Effector memory CD8-positive, alpha-beta T cell (primary cell): Measurements from ENCODE around the gene SAA4.
"Not testable (repeated sequence)": the region's sequence is repeated elsewhere in the genome, so short reads cannot be mapped to it uniquely, and the experiment has no call there.

Experiments used
- ATAC-seq: fragments of 150-1000 bp; cut with Tn5 transposase; replicated peaks from 2 replicates; pipeline ENCODE4 v1.10.0; 2021; ENCODE audit warnings: mild to moderate bottlenecking, moderate library complexity
- DNase-seq, 3 experiments: peaks; one replicate each; pipeline ENCODE4 v3.0.0; 2021
- H3K27ac Mint-ChIP-seq, 2 donors: one replicate each; pipeline ENCODE4 v1.8.0; 2022; ENCODE audit warnings: mild to moderate bottlenecking in 2 of 2, mixed read lengths in 2 of 2, moderate library complexity in 2 of 2
- H3K27me3 Mint-ChIP-seq, 2 donors: one replicate each; pipeline ENCODE4 v1.8.0; 2022; ENCODE audit warnings: mixed read lengths in 2 of 2
- H3K36me3 Mint-ChIP-seq: one replicate; pipeline ENCODE4 v1.8.0; 2022; ENCODE audit warnings: mild to moderate bottlenecking, moderate library complexity, mixed read lengths; ENCODE audit not compliant: insufficient read depth
- H3K4me1 Mint-ChIP-seq, 2 donors: one replicate each; pipeline ENCODE4 v1.8.0; 2022; ENCODE audit warnings: low read depth in 2 of 2, mixed read lengths in 2 of 2
- H3K4me3 Mint-ChIP-seq, 2 donors: one replicate each; pipeline ENCODE4 v1.8.0; 2022; ENCODE audit warnings: mild to moderate bottlenecking in 2 of 2, mixed read lengths in 2 of 2, moderate library complexity in 2 of 2
- H3K9me3 Mint-ChIP-seq, 2 donors: one replicate each; pipeline ENCODE4 v1.8.0; 2022; ENCODE audit warnings: mixed read lengths in 2 of 2
- total RNA-seq, 9 experiments: gene quantifications; one replicate each; lab custom pipeline; 2026; lab: John Stamatoyannopoulos, UW

The SAA4 gene
- total RNA-seq: 0 reads per million in 9 experiments

DNA sequence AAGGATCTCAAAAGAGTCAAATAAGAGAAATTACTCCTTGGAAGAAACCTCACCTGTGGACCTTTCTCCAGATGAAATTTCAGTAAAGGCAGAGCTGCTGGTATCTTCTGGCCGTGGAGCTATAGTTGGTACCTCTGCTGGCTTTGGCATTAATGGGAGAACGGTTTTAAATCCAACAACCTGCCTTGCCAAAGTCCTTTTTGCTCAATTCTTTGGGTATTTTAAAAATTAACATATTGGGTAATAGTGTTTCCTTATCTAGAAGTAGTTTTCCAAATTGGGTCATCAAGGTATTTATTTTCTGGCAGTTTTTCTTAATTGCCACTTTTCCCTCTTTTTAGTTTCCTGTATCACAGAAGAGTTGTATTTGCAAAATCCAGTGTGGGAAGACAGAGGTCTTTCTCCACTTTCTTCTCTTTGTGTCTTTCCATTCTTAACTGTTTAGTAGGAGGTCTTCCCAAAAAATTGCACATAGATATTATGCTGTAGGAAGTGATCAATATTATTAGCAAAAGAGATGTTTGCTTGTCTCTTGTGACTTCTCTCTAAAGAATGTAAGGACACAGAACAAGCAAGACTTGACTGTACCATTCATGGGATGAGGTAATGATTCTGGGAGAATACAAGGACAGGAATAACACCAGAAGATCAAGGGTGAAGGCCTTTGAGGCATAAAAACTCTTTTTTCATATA lies at the start of gene SAA4:
TSS of gene SAA4 (minus strand) at position 139 of the 693 bp plus-strand sequence. CDS start 876 bp downstream, outside the sequence.
- Mint-ChIP-seq H3K27me3 (peaks cover 36 to 73% of the 10 kb centered on the region in 2 donors), H3K4me3 (no peak within 1 kb of the TSS), H3K4me1 (no peaks in the 10 kb centered on the region), H3K9me3 (no peaks in the 10 kb centered on the region), H3K36me3 (no peaks in the 10 kb centered on the region), H3K27ac (no peak within 1 kb of the TSS)
- no peak for DNase-seq
- ATAC-seq: no peak

DNA sequence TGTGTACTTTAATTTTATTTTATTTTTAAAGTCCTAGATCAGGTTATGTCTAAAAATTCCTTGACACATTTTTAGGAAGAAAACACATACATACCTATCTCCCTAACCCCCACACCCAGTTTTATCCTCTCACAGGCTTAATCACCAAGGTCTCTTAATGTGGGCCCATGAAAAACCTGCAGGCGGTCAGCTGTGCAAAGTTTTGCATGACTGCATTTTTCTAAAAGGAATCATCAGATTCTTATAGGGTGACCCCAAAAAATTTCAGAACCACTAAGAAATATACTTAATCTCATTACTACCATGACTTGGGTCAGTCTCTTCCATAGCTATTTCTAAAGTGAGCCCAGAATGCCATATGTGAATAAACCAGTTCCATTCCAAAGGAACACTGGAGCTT lies 49.2 kb upstream of the SAA4 start:
- no peaks in the 10 kb centered on the region for H3K9me3 Mint-ChIP-seq
- no peak overlapping the region for H3K4me3 Mint-ChIP-seq
- peaks cover 0 to 4% of the 10 kb centered on the region in 2 donors for H3K4me1 Mint-ChIP-seq
- DNase-seq (no peak), ATAC-seq (no peak)
- peaks cover 43% of the 10 kb centered on the region for H3K36me3 Mint-ChIP-seq
- H3K27me3 Mint-ChIP-seq: no peaks in the 10 kb centered on the region
- no peak overlapping the region for H3K27ac Mint-ChIP-seq

DNA sequence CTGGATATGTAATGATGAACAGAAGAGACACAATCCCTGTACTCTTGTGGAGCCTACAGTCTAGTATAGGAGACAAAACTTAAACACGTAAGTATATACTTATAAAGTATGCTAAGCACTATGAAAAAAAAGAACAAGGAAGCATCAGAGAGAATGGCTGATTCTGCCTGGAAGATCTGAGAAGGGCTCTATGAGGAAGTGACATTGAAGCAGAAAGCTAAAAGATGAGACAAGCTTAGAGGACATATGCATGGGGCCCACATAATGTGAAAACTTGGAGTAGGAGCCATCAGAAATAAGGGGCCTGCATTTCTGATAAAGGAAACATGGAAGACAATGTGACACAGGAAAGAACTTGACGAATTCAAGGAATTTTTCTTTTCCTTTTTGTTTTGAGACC lies 46.0 kb upstream of the SAA4 start:
- ATAC-seq (no peak), DNase-seq (no peak)
- Mint-ChIP-seq H3K9me3 (no peaks in the 10 kb centered on the region), H3K4me1 (peaks cover 8 to 16% of the 10 kb centered on the region in 2 donors), H3K4me3 (no peak overlapping the region), H3K36me3 (peaks cover 33% of the 10 kb centered on the region), H3K27ac (peak overlapping the region in 1 of 2 donors; percentile 93), H3K27me3 (no peaks in the 10 kb centered on the region)

DNA sequence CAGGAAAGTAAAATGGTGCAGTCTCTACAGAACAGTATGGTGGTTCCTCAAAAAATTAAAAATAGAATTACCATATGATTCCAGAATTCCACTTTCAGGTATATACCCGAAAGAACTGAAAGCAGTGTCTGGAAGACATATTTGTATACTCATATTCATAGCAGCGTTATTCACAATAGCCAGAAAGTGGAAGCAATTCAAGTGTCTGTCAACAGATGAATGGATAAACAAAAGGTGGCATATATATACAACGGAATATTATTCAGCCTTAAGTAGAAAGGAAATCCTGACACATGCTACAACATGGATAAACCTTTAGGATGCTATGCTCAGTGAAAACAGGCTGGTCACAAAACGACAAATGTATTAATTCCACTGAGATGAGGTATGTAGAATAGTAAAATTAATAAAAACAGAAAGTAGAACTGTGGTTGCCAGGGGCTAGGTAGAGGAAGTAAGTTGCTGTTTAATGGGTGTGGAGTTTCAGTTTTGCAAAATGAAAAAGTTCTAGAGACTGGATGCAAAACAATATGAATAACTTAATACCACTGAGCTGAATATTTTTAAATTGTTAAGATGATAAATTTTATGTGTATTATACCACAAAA lies 43.9 kb upstream of the SAA4 start:
- Mint-ChIP-seq H3K36me3 (peaks cover 22% of the 10 kb centered on the region), H3K27ac (peak overlapping the region; percentile 27 to 93), H3K9me3 (no peaks in the 10 kb centered on the region), H3K27me3 (no peaks in the 10 kb centered on the region), H3K4me1 (peaks cover 8 to 16% of the 10 kb centered on the region in 2 donors), H3K4me3 (peak overlapping the region; percentile 37 to 73)
- DNase-seq: no peak
- peak; percentile 69 for ATAC-seq

DNA sequence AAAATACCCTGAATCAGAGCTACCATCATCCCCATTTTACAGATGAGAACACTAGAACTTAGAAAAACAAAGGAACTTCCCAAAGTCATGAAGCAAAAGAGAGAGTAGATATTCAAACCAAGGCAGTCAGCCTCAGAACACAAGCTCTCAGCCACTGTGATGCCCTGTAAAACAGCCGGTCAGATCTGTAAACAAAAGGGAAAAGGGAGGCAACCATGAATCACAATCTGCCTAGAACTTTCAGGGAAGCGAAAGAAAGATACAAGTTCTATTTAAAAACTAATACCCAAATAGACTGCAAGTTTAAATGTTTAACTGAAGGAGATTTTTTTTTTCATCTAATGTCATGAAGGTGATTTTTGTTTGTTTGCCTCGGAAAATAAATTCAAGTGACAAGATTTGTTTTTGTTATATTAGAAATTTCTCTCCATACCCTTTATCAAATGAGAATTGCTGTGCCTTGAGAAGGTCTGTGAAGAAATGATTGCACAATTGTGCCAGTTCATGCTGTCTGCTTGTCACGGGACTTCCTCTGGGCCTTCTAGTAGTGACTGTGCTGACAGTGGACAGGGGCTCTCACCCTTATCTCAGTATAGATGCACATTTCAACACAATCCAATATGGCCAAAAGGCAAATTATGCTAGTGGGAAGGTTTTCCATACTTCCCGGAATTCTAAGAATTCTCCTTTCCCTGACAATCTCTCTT lies 41.1 kb upstream of the SAA4 start:
- DNase-seq: no peak
- ATAC-seq: no peak
- peak overlapping the region in 1 of 2 donors; percentile 28 for H3K27ac Mint-ChIP-seq
- peaks cover 8 to 16% of the 10 kb centered on the region in 2 donors for H3K4me1 Mint-ChIP-seq
- no peaks in the 10 kb centered on the region for H3K27me3 Mint-ChIP-seq
- H3K4me3 Mint-ChIP-seq: no peak overlapping the region
- peaks cover 7% of the 10 kb centered on the region for H3K36me3 Mint-ChIP-seq
- no peaks in the 10 kb centered on the region for H3K9me3 Mint-ChIP-seq

- ATAC-seq (no peak), DNase-seq (no peak)
- Mint-ChIP-seq H3K36me3 (no peaks in the 10 kb centered on the region), H3K9me3 (no peaks in the 10 kb centered on the region), H3K27me3 (no peaks in the 10 kb centered on the region), H3K4me1 (peaks cover 5 to 6% of the 10 kb centered on the region in 2 donors), H3K27ac (no peak overlapping the region), H3K4me3 (no peak overlapping the region)
Measured at GRCh38 chr11:18271206-18271605, 34.6 kb upstream of the SAA4 start.

DNA sequence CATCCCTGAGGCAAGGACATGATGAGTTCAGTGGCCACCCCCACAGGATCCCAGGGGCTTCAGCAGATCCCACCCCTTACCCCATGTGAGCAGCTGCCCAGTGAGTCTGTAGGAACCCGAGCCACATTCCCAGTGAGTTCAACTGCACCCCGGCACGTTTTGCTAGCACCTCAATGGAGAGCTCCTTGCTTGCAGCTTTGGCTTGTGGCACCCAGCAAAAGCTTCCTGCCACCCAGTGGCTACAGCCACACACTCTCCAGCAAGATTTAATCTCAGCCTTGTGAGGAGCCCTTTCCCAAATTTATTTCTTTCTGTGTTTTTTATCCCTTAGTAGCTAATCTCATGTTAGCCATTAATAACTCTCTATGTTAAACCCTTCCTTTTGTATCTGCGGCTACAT lies 33.5 kb upstream of the SAA4 start:
- Mint-ChIP-seq H3K4me3 (no peak overlapping the region), H3K27me3 (no peaks in the 10 kb centered on the region), H3K4me1 (peaks cover 6 to 8% of the 10 kb centered on the region in 2 donors), H3K36me3 (no peaks in the 10 kb centered on the region), H3K27ac (no peak overlapping the region), H3K9me3 (no peaks in the 10 kb centered on the region)
- no peak for DNase-seq
- no peak for ATAC-seq

- not testable (repeated sequence) for H3K27me3 Mint-ChIP-seq, ATAC-seq, H3K36me3 Mint-ChIP-seq, DNase-seq, H3K27ac Mint-ChIP-seq, H3K4me3 Mint-ChIP-seq, H3K9me3 Mint-ChIP-seq
- peaks cover 6 to 12% of the 10 kb centered on the region in 2 donors for H3K4me1 Mint-ChIP-seq
Measured at GRCh38 chr11:18269252-18269651, 32.6 kb upstream of the SAA4 start.

DNA sequence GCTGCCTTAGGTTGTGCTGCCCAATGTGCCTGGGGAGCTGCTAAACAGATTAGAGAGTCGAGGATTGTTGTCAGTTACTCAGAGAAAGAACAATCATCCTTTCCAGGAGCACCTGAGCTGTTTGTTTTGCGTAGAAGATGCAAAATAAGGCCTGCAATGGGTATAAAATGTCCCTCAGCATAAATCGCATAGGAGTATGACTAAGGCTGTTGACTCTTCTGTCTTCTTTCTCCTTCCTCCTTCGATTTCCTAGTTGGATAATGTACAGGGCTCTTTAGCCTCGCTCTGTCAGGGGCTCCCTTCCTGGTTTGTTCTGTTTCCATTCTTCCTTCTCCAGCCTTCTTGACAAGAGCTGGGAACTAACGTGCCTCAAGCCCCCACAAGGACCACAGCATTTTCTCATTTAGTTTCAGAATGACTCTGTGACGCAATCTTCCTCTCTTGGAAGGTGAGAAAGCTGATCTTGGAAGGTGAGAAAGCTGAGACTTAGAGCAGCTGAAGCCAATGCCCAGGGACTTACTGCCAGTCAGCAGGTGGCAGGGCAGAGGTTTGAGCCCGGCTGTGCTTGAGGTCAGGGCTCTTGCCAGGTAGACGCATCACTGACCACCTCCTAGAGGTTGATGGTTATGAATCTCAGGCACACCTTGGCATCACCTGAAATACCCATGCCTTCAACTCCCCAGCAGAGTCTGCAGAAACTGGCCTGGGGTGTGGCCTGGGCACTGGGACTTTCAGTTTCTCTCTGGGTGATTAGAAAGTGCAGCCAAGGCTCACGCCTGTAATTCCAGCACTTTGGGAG lies 30.9 kb upstream of the SAA4 start:
- peaks cover 6 to 12% of the 10 kb centered on the region in 2 donors for H3K4me1 Mint-ChIP-seq
- H3K36me3 Mint-ChIP-seq, H3K27me3 Mint-ChIP-seq, H3K9me3 Mint-ChIP-seq, DNase-seq: not testable (repeated sequence)
- H3K27ac Mint-ChIP-seq: peak overlapping the region; percentile 90 to 95
- peak; percentile 72 for ATAC-seq
- peak overlapping the region; percentile 73 to 81 for H3K4me3 Mint-ChIP-seq

GRCh38 chr11:18265949-18266348 lies 29.3 kb upstream of the SAA4 start, which contains the start of gene SAA1:
Gene SAA1, plus strand, starts transcription at chr11:18266264. Its CDS starts 624 bp downstream, at chr11:18266888.
- Mint-ChIP-seq H3K27me3 (no peaks in the 10 kb centered on the region), H3K4me3 (no peak within 1 kb of the TSS), H3K27ac (peak within 1 kb of the TSS in 1 of 2 donors; percentile 32), H3K9me3 (no peaks in the 10 kb centered on the region), H3K4me1 (peaks cover 6 to 12% of the 10 kb centered on the region in 2 donors), H3K36me3 (no peaks in the 10 kb centered on the region)
- DNase-seq: no peak
- no peak for ATAC-seq

DNA sequence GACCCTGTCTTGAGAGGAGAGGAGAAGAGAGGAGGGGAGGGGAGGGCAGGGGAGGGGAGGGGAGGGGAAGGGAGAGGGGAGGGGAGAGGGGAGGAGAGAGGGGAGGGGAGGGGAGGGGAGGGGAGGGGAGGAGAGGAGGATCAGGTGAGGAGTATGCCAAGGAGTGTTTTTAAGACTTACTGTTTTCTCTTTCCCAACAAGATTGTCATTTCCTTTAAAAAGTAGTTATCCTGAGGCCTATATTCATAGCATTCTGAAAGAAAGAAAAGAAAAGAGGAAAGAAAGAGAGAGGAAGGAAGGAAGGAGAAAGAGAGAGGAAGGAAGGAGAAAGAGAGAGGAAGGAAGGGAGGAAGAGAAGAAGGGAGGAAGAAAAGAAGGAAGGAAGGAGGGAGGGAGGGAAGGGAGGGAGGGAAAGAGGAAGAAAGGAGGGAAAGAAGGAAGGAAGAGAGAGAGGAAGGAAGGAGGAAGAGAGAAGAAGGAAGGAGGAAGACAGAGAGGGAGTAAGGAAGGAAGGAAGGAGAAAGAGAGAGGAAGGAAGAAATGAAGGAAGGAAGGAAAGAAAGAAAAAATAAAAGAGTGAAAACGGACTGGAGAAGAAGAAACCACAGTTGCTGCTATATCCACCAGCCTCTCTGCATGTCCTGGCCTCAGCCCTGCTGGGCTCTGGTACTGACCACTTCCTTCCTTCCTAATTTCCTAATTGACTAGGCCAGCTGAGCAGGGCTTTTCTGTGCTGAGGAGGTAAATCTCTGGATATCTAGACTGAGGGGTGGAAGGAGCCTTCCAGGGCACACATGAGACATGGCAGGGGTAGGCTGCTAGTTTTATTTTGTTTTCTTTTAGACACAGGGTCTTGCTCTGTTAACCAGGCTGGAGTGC lies 28.3 kb upstream of the SAA4 start:
- no peak overlapping the region for H3K4me3 Mint-ChIP-seq
- H3K4me1 Mint-ChIP-seq: peaks cover 6 to 12% of the 10 kb centered on the region in 2 donors
- DNase-seq (no peak), ATAC-seq (no peak)
- no peaks in the 10 kb centered on the region for H3K9me3 Mint-ChIP-seq
- peak overlapping the region in 1 of 2 donors; percentile 32 for H3K27ac Mint-ChIP-seq
- H3K27me3 Mint-ChIP-seq: no peaks in the 10 kb centered on the region
- H3K36me3 Mint-ChIP-seq: no peaks in the 10 kb centered on the region

- Mint-ChIP-seq H3K27ac (no peak overlapping the region), H3K27me3 (no peaks in the 10 kb centered on the region)
- ATAC-seq: no peak
Measured at GRCh38 chr11:18264035-18264434, 27.4 kb upstream of the SAA4 start.

More at GRCh38 chr11:18264035-18264434, 27.4 kb upstream of the SAA4 start:
- Mint-ChIP-seq H3K9me3 (no peaks in the 10 kb centered on the region), H3K4me3 (no peak overlapping the region), H3K4me1 (peaks cover 6 to 12% of the 10 kb centered on the region in 2 donors), H3K36me3 (no peaks in the 10 kb centered on the region)
- DNase-seq: no peak
